OCI-LY1 (cell line): ENCODE measurements around the gene MORN5.

Source experiments
- H2AFZ ChIP-seq: fragments of 200-600 bp; sonication (generic), shearing (Covaris generic); 2 replicates; pipeline ENCODE4 v1.6.0; 2014; ENCODE audit warnings: antibody characterized with exemption, mild to moderate bottlenecking, low read length
- H3F3A ChIP-seq: fragments of 200-600 bp; sonication (generic), shearing (Covaris generic); 2 replicates; pipeline ENCODE4 v1.6.0; 2014; ENCODE audit warnings: mild to moderate bottlenecking, antibody characterized with exemption, low read length, moderate library complexity; ENCODE audit not compliant: insufficient read depth
- H3K27ac ChIP-seq: fragments of 200-600 bp; sonication (generic); 2 replicates; pipeline ENCODE4 v1.5.1; 2014; ENCODE audit warnings: low read length, mixed run types, mild to moderate bottlenecking, low read depth; ENCODE audit not compliant: poor library complexity, severe bottlenecking
- H3K27me3 ChIP-seq: fragments of 200-600 bp; sonication (generic); 2 replicates; pipeline ENCODE4 v1.6.0; 2014; ENCODE audit warnings: antibody characterized with exemption, mild to moderate bottlenecking, low read length, moderate library complexity; ENCODE audit not compliant: insufficient read depth
- H3K36me3 ChIP-seq: fragments of 200-600 bp; sonication (generic); 2 replicates; pipeline ENCODE4 v1.6.1; 2014; ENCODE audit warnings: mild to moderate bottlenecking, antibody characterized with exemption, low read length, moderate library complexity, mixed read lengths; ENCODE audit not compliant: insufficient read depth
- H3K4me1 ChIP-seq: fragments of 200-600 bp; sonication (generic); 2 replicates; pipeline ENCODE4 v1.5.1; 2014; ENCODE audit warnings: mild to moderate bottlenecking, low read length, moderate library complexity; ENCODE audit not compliant: insufficient read depth, severe bottlenecking
- H3K4me2 ChIP-seq: fragments of 200-600 bp; sonication (generic), shearing (Covaris generic); 2 replicates; pipeline ENCODE4 v1.6.1; 2014; ENCODE audit warnings: low read length
- H3K4me3 ChIP-seq: fragments of 200-600 bp; sonication (generic); 2 replicates; pipeline ENCODE4 v1.5.1; 2014; ENCODE audit warnings: low read length, low read depth, mild to moderate bottlenecking, mixed read lengths; ENCODE audit not compliant: poor library complexity, severe bottlenecking
- H3K79me2 ChIP-seq: fragments of 200-600 bp; shearing (Covaris generic); 2 replicates; pipeline ENCODE4 v1.6.1; 2016; ENCODE audit warnings: mixed run types, low read length, mixed read lengths; ENCODE audit not compliant: insufficient read depth
- H3K9ac ChIP-seq: fragments of 200-600 bp; sonication (generic), shearing (Covaris generic); 2 replicates; pipeline ENCODE4 v1.6.1; 2014; ENCODE audit warnings: mild to moderate bottlenecking, low read length, mixed read lengths
- H3K9me2 ChIP-seq: fragments of 200-600 bp; sonication (generic), shearing (Covaris generic); 2 replicates; pipeline ENCODE4 v1.6.1; 2014; ENCODE audit warnings: low read depth, mild to moderate bottlenecking, low read length, mixed read lengths
- H3K9me3 ChIP-seq: fragments of 200-600 bp; shearing (Covaris generic); 2 replicates; pipeline ENCODE4 v1.6.1; 2014; ENCODE audit warnings: low read length, mixed read lengths
- H4K20me1 ChIP-seq: fragments of 200-600 bp; sonication (generic), shearing (Covaris generic); 2 replicates; pipeline ENCODE4 v1.6.0; 2016; ENCODE audit warnings: mild to moderate bottlenecking, low read length; ENCODE audit not compliant: insufficient read depth
- EZH2 ChIP-seq: fragments of 200-600 bp; sonication (generic), shearing (Covaris generic); IDR thresholded peaks from 2 replicates; pipeline ENCODE4 v1.8.0; 2017; ENCODE audit warnings: borderline replicate concordance, mixed run types, mild to moderate bottlenecking, antibody characterized with exemption, low read length, moderate library complexity, mixed read lengths
- TF ChIP-seq, protein P1 (sequence below): fragments of 200-600 bp; sonication (generic), shearing (Covaris generic); IDR thresholded peaks from 2 replicates; pipeline ENCODE4 v1.5.1; 2017; ENCODE audit warnings: mild to moderate bottlenecking, antibody characterized with exemption, low read length, moderate library complexity, mixed read lengths

Gene MORN5

DNA sequence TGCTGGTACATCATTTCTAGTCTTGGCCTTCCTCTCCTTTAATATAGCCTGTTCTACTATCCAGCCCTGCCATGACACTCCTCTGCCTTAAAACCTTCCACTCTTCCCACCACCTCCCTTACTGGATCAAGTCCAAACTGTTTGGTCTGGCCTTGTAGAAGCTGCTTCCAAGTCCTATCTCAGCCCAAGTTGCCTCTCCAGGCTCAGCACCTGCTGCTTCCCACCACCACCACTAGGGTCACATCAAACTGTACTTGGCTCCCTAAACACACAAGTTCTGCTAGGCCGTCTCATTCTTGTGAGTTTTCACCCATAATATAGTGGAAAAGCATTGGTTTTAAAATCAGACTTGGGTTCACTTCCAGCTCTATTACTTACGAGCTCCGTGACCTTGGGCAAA, 1.5 kb upstream of the MORN5 start:
- Histone ChIP-seq H3K9me2 (no peaks in the 10 kb centered on the region), H3K4me3 (peak overlapping the region; percentile 24), H3K9ac (no peak overlapping the region), H3F3A (no peaks in the 10 kb centered on the region), H3K27ac (no peak overlapping the region), H3K79me2 (peaks cover 32% of the 10 kb centered on the region), H3K9me3 (peaks cover 9% of the 10 kb centered on the region), H3K4me2 (peak overlapping the region; percentile 84; the same call in 1 of the 2 replicates), H3K27me3 (no peaks in the 10 kb centered on the region; the same call in 1 of the 2 replicates), H4K20me1 (no peaks in the 10 kb centered on the region), H3K36me3 (no peaks in the 10 kb centered on the region; the same call in 1 of the 2 replicates), H3K4me1 (peaks cover 21% of the 10 kb centered on the region), H2AFZ (no peak overlapping the region)
- TF ChIP-seq, protein P1, sequence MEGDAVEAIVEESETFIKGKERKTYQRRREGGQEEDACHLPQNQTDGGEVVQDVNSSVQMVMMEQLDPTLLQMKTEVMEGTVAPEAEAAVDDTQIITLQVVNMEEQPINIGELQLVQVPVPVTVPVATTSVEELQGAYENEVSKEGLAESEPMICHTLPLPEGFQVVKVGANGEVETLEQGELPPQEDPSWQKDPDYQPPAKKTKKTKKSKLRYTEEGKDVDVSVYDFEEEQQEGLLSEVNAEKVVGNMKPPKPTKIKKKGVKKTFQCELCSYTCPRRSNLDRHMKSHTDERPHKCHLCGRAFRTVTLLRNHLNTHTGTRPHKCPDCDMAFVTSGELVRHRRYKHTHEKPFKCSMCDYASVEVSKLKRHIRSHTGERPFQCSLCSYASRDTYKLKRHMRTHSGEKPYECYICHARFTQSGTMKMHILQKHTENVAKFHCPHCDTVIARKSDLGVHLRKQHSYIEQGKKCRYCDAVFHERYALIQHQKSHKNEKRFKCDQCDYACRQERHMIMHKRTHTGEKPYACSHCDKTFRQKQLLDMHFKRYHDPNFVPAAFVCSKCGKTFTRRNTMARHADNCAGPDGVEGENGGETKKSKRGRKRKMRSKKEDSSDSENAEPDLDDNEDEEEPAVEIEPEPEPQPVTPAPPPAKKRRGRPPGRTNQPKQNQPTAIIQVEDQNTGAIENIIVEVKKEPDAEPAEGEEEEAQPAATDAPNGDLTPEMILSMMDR = peak; percentile 75
- no peak for TF ChIP-seq EZH2

DNA sequence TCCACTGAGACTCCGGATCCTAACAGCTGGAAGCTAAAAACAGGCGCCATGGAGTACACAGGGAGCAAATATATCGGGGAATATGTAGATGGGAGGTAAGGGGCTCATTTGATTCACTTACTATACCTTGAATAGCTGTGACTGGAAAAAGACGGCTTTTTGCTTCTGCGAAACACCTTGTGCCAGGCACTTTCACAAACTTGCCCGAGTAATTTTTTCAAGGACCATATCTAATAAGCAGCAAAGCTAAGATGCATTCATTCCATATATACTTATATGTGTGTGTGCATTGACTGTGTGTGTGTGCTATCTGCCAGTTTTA, 178 bp downstream of the MORN5 start:
- H3K27ac ChIP-seq = no peak overlapping the region
- peak overlapping the region; percentile 85 for H3K4me3 ChIP-seq
- no peak overlapping the region for H3K9ac ChIP-seq

DNA sequence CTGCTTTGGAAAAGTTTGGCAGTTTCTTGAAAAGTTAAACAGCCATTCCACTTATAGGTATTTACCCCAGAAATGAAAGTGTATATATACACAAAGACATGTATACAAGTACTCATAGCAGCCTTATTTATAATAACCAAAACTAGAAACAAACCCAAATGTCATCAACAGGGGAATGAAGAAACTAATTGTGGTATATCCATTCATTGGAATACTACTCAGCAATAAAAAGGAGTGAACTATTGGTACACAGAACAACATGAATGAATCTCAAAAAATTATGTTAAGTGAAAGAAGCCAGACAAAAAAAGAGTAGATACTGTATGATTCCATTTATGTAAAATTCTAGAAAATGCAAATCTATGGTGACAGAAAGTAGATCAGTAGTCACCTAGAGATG, 2.7 kb downstream of the MORN5 start:
- no peaks in the 10 kb centered on the region for H4K20me1 ChIP-seq
- no peaks in the 10 kb centered on the region for H3F3A ChIP-seq
- H3K9ac ChIP-seq = no peak overlapping the region
- H3K4me2 ChIP-seq = no peak overlapping the region
- H3K9me2 ChIP-seq = no peaks in the 10 kb centered on the region
- no peak for TF ChIP-seq EZH2
- no peak overlapping the region for H2AFZ ChIP-seq
- H3K4me3 ChIP-seq = no peak overlapping the region
- peaks cover 4% of the 10 kb centered on the region; the same call in 1 of the 2 replicates for H3K27me3 ChIP-seq
- peaks cover 9% of the 10 kb centered on the region for H3K9me3 ChIP-seq
- H3K36me3 ChIP-seq = no peaks in the 10 kb centered on the region; the same call in 1 of the 2 replicates
- no peaks in the 10 kb centered on the region for H3K79me2 ChIP-seq
- H3K4me1 ChIP-seq = peaks cover 12% of the 10 kb centered on the region
- no peak overlapping the region for H3K27ac ChIP-seq

More for the DNA sequence above, 178 bp downstream of the MORN5 start:
- Histone ChIP-seq H3K9me3 (peaks cover 9% of the 10 kb centered on the region), H3K36me3 (no peaks in the 10 kb centered on the region; the same call in 1 of the 2 replicates), H3K27me3 (no peaks in the 10 kb centered on the region; the same call in 1 of the 2 replicates), H2AFZ (no peak overlapping the region), H3K9me2 (no peaks in the 10 kb centered on the region), H3K4me2 (peak overlapping the region; percentile 84), H4K20me1 (no peaks in the 10 kb centered on the region), H3F3A (no peaks in the 10 kb centered on the region), H3K4me1 (peaks cover 21% of the 10 kb centered on the region), H3K79me2 (peaks cover 16% of the 10 kb centered on the region)
- TF ChIP-seq, protein P1 = no peak
- no peak for TF ChIP-seq EZH2

DNA sequence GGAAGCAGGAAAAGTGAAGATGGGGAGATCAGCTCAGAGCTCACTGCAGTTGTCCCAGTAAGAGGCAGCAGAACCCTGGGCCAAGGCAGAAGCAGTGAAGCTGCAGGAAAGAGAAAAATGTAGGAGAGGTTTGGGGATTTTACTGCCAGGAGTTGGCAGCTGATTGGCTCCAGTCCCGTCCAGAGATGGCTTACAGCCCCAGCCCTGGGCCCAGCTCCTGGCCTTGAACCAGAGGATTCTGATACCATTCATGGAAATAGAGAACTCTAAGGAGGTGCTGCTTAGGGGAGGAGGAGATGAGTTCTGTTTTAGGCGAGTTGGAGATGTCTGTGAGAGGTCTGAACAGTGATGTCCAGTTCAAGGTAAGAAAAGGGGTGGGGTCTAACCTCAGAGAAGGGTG, 4.6 kb downstream of the MORN5 start:
- Histone ChIP-seq H3K36me3 (no peaks in the 10 kb centered on the region; the same call in 1 of the 2 replicates), H3K79me2 (no peaks in the 10 kb centered on the region), H3K4me1 (no peaks in the 10 kb centered on the region), H3K4me2 (no peak overlapping the region), H3K9me2 (no peaks in the 10 kb centered on the region), H3K27ac (no peak overlapping the region), H2AFZ (no peak overlapping the region), H3K27me3 (peaks cover 4% of the 10 kb centered on the region; the same call in 1 of the 2 replicates), H3K4me3 (no peak overlapping the region), H3K9ac (no peak overlapping the region), H4K20me1 (no peaks in the 10 kb centered on the region), H3F3A (no peaks in the 10 kb centered on the region), H3K9me3 (peaks cover 9% of the 10 kb centered on the region)
- TF ChIP-seq, protein P1 = no peak
- no peak for TF ChIP-seq EZH2
